ENCODE results near the gene ANTXRL.
"Not testable (repeated sequence)": the region's sequence is repeated elsewhere in the genome, so short reads cannot be mapped to it uniquely, and the experiment has no call there.

ANTXRL gene

DNA sequence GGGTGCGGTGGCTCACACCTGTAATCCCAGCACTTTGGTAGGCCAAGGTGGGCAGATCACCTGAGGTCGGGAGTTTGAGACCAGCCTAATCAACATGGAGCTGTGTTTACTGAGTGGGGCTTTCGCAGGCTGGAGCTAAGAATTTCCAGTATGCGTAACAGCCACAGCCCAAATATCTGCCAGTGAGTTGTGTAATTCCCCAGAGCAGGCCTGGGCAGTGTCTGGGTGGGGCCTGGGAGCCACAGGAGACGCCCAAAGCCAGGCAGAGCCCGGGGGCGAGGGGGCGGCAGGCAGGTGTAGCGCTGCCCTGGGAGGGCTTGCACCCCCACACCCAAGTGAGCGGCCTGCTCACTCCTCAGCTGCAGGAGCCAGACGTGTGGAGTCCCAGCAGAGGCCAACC is 88.6 kb downstream of the ANTXRL start, which contains the start of gene ANXA8L1:
Gene ANXA8L1 (plus strand): TSS at position 371 of the 400 bp plus-strand sequence. CDS start 76 bp downstream, outside the sequence.
- DNase-seq, result not testable (repeated sequence)

DNA sequence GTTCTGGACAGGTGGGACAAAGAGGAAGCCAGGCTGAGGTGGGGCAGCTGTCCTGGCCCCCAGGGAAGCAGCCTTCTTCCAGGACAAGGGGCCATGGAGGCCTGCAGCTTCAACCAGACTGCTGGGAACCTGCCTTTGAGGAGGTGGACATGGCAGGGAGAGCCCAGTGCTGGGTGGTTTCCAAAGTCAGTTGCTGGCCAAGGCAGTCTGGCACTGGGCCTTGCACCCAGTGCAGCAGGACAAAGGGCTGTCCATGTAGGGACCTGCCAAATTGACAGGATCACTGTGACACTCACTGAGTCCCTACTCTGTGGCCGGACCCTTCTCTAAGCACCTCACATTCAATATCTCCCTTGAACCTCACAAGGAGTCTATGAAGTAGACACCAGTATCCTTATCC is 90.2 kb downstream of the ANTXRL start:
- DNase-seq, result not testable (repeated sequence)

DNA sequence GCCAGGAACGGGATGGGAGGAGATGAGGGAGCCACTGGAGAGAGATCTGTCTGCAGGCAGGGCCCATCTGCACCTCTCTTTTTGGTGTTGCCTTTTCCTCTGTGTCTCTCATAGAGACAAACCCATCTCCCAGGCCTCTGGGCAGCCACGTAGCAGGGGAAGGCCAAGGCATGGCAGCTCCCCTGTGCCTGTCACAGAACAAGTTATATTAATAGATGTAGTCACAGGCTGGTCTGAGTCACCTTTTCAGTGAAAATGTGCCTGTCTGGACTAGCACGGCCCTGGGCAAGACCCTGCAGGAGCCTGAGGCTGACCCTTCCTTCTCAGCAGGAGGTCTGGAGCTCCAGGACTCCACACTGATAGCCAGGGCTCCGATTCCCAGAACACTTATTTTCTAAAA is 90.9 kb downstream of the ANTXRL start:
- not testable (repeated sequence) for DNase-seq

DNA sequence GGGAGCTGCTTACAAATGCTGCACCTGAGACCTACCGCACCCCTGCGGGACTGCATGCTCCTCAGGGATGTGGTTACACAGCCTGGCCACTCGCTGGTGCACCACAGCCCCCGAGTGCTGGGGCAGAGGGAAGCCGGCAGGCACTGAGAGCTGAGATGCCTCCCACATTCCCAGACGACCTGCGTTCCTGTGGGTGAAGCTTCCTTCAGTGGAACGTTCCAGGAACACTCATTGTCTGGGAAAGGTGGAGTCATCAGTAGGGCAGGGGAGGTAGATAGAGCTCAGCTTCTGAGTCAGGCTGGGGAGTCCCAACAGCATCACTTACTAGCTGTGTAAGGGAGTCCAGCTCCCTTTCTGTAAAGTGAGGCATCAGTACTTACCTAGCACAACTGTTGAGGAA is 91.3 kb downstream of the ANTXRL start:
- DNase-seq, result not testable (repeated sequence)

DNA sequence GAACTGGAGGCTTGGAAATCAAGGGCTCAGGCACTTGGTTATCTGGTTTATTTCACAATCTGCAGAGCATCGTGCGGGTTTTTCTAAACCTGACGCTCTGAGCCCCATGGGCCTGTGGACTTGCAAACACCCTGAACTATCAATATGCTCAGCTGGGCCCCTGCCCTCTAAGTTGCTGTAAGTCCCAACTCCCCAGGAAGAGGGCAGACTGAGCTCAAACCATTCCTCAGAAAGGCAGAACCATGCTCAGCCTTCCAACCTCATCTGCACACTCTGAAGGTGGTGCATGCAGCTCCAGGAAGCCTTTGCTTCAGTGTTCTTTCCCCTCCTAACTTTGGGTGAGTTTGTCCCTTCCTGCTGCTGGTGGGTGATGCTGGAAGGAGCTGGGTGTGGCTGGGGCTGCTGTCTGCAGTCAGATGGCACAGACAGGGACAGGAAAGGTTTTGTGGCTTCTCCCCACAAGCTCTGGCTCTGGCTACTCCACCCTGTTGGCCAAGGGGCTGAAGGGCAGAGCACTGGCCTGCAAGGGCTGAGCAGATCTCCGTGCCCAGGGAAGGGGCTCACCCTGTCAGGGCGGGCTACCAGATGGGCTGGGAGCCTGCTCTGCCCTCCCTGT is 92.5 kb downstream of the ANTXRL start:
- DNase-seq, result not testable (repeated sequence)

All from NCI-H526 (cell line).